Anterior cingulate cortex (tissue), 58 donors: ENCODE measurements around the gene HORMAD2.
"Not testable (repeated sequence)": the region's sequence is repeated elsewhere in the genome, so short reads cannot be mapped to it uniquely, and the experiment has no call there.

Experiments used
- DNase-seq, 58 donors: peaks; one replicate each; lab custom pipeline; 2025; lab: John Stamatoyannopoulos, UW

HORMAD2 gene

GRCh38 chr22:30205281-30206115 lies 125.2 kb downstream of the HORMAD2 start:
- peak in 3 of 58 donors; percentile 17 to 44 (median 35) for DNase-seq

- peak in 11 of 58 donors; percentile 9 to 60 (median 20) for DNase-seq
Observed at GRCh38 chr22:30206944-30207343, 126.7 kb downstream of the HORMAD2 start.

GRCh38 chr22:30208631-30209603 lies 128.7 kb downstream of the HORMAD2 start:
- peak in 3 of 58 donors; percentile 28 to 49 (median 38) for DNase-seq

- no peak for DNase-seq
Observed at GRCh38 chr22:30209642-30210041, 129.4 kb downstream of the HORMAD2 start.

- peak in 22 of 58 donors; percentile 4 to 75 (median 35) for DNase-seq
Observed at GRCh38 chr22:30210235-30210909, 130.1 kb downstream of the HORMAD2 start.

- DNase-seq, result no peak
Observed at GRCh38 chr22:30211124-30211820, 131.0 kb downstream of the HORMAD2 start.

- peak in 4 of 58 donors; percentile 10 to 41 (median 23) for DNase-seq
Observed at GRCh38 chr22:30212363-30212995, 132.2 kb downstream of the HORMAD2 start.

GRCh38 chr22:30212996-30213441 lies 132.8 kb downstream of the HORMAD2 start:
- DNase-seq, result no peak

- no peak for DNase-seq
Observed at GRCh38 chr22:30214703-30215407, 134.6 kb downstream of the HORMAD2 start.

GRCh38 chr22:30216272-30216671 lies 136.0 kb downstream of the HORMAD2 start:
- DNase-seq, result not testable (repeated sequence)

GRCh38 chr22:30216710-30217109 lies 136.4 kb downstream of the HORMAD2 start:
- no peak for DNase-seq

- DNase-seq, result peak in 38 of 58 donors; percentile 9 to 76 (median 36)
Observed at GRCh38 chr22:30217698-30218560, 137.7 kb downstream of the HORMAD2 start.

- DNase-seq, result no peak
Observed at GRCh38 chr22:30219049-30219654, 138.9 kb downstream of the HORMAD2 start.

- DNase-seq, result no peak
Observed at GRCh38 chr22:30219668-30220278, 139.5 kb downstream of the HORMAD2 start.

- no peak for DNase-seq
Observed at GRCh38 chr22:30220338-30221012, 140.2 kb downstream of the HORMAD2 start.
